KMS-11 (cell line): ENCODE data around the gene MRPS18A.

Experiments
- H2AFZ ChIP-seq: fragments of 200-600 bp; sonication (generic); 2 replicates; pipeline ENCODE4 v1.6.1; 2016; ENCODE audit warnings: antibody characterized with exemption, mixed run types, low read depth
- H3K27ac ChIP-seq: fragments of 200-600 bp; sonication (generic); 2 replicates; pipeline ENCODE4 v1.6.1; 2016; ENCODE audit warnings: mild to moderate bottlenecking, mixed run types
- H3K27me3 ChIP-seq: fragments of 200-600 bp; sonication (generic); 2 replicates; pipeline ENCODE4 v1.6.1; 2017; ENCODE audit warnings: mild to moderate bottlenecking, low read depth, mixed run types, moderate library complexity; ENCODE audit not compliant: insufficient read depth
- H3K36me3 ChIP-seq: fragments of 200-600 bp; sonication (generic); 2 replicates; pipeline ENCODE4 v1.6.1; 2017; ENCODE audit warnings: mild to moderate bottlenecking, mixed run types; ENCODE audit not compliant: insufficient read depth
- H3K4me1 ChIP-seq: fragments of 200-600 bp; sonication (generic); 2 replicates; pipeline ENCODE4 v1.6.1; 2016; ENCODE audit warnings: mild to moderate bottlenecking, low read depth, mixed run types; ENCODE audit not compliant: poor library complexity, severe bottlenecking
- H3K4me2 ChIP-seq: fragments of 200-600 bp; sonication (generic); 2 replicates; pipeline ENCODE4 v1.7.0; 2016; ENCODE audit warnings: mild to moderate bottlenecking, mixed run types
- H3K4me3 ChIP-seq: fragments of 200-600 bp; sonication (generic); IDR thresholded peaks from 2 replicates; pipeline ENCODE4 v1.6.1; 2017; ENCODE audit warnings: low read depth, low read length, mixed read lengths; ENCODE audit not compliant: insufficient read depth
- H3K79me2 ChIP-seq: fragments of 200-600 bp; sonication (generic); 2 replicates; pipeline ENCODE4 v1.6.1; 2016; ENCODE audit warnings: low read depth, mixed run types; ENCODE audit not compliant: insufficient read depth
- H3K9ac ChIP-seq: fragments of 200-600 bp; sonication (generic); 2 replicates; pipeline ENCODE4 v1.6.1; 2016; ENCODE audit warnings: mild to moderate bottlenecking, mixed run types
- H4K20me1 ChIP-seq: fragments of 200-600 bp; sonication (generic); 2 replicates; pipeline ENCODE4 v1.6.1; 2016; ENCODE audit warnings: mild to moderate bottlenecking, mixed run types; ENCODE audit not compliant: insufficient read depth
- CTCF ChIP-seq: fragments of 200-600 bp; sonication (generic); conservative IDR thresholded peaks from 2 replicates; pipeline ENCODE4 v1.6.1; 2017; ENCODE audit warnings: low read depth, mild to moderate bottlenecking, antibody characterized with exemption, low read length, moderate library complexity, mixed read lengths

Gene MRPS18A

DNA sequence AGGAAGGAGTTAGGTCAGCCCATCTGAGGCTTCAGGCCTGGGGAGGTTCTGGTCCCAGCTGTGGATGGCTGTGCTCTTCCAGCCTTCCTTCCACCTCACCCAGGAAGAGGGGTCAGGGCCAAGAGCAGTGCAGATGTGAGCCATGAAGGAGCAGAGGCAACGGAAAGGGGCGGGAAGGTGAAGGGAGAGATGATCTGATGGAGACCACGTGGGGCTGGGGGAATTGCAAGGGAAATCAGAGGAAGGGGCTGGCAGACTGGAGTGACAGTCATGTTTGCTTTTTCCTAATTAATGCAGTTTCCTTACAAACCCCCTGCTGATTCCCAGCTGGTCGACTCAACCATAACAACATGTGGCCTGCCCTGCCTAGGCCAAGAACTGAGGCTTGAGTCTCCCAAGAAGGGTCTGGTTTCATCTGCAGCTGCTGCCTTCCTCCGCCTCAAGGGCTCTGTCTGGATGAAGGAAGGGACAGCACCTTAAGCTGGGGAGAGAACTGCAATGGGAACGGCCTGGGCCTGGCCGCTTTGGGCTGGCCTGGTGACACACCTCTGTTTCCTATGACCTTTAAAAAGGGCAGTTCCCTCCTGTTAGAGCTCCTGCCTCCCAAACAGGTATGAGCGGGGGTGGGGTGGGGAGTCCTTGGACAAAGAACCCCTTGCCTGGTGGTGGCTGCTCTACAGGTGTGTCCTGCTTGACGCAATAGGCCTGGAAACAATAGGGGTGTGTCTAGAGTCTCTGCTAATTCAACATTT, 7.8 kb upstream of the MRPS18A start:
- H3K4me2 ChIP-seq = no peak overlapping the region
- no peak overlapping the region for H3K9ac ChIP-seq
- H4K20me1 ChIP-seq = no peaks in the 10 kb centered on the region
- H3K27ac ChIP-seq = no peak overlapping the region
- no peaks in the 10 kb centered on the region for H3K4me1 ChIP-seq
- H3K4me3 ChIP-seq = no peak overlapping the region
- no peaks in the 10 kb centered on the region for H3K27me3 ChIP-seq
- no peak overlapping the region for H2AFZ ChIP-seq
- H3K36me3 ChIP-seq = no peaks in the 10 kb centered on the region
- no peaks in the 10 kb centered on the region for H3K79me2 ChIP-seq
- TF ChIP-seq CTCF = no peak

GRCh38 chr6:43689421-43689820, 1.8 kb upstream of the MRPS18A start:
- Histone ChIP-seq H4K20me1 (no peaks in the 10 kb centered on the region), H3K27me3 (no peaks in the 10 kb centered on the region), H3K27ac (no peak overlapping the region), H3K4me3 (no peak overlapping the region), H3K36me3 (no peaks in the 10 kb centered on the region), H3K9ac (no peak overlapping the region), H3K4me1 (peaks cover 33% of the 10 kb centered on the region), H3K79me2 (peaks cover 29% of the 10 kb centered on the region), H2AFZ (no peak overlapping the region), H3K4me2 (no peak overlapping the region)
- no peak for TF ChIP-seq CTCF

- no peaks in the 10 kb centered on the region for H3K36me3 ChIP-seq
- no peak for TF ChIP-seq CTCF
- H3K27ac ChIP-seq = peak overlapping the region; percentile 35; the same call in 1 of the 2 replicates
- H3K4me2 ChIP-seq = peak overlapping the region; percentile 91
- H3K27me3 ChIP-seq = no peaks in the 10 kb centered on the region
- H4K20me1 ChIP-seq = no peaks in the 10 kb centered on the region; the same call in 1 of the 2 replicates
- H2AFZ ChIP-seq = peak overlapping the region; percentile 94
- H3K4me3 ChIP-seq = no peak overlapping the region
- peaks cover 43% of the 10 kb centered on the region for H3K4me1 ChIP-seq
- peak overlapping the region; percentile 73 for H3K9ac ChIP-seq
- H3K79me2 ChIP-seq = peaks cover 47% of the 10 kb centered on the region
Observed at GRCh38 chr6:43687079-43687436, 533 bp downstream of the MRPS18A start.

GRCh38 chr6:43683708-43684455, 3.7 kb downstream of the MRPS18A start:
- no peak overlapping the region for H3K27ac ChIP-seq
- peaks cover 62% of the 10 kb centered on the region for H3K79me2 ChIP-seq
- TF ChIP-seq CTCF = no peak
- H4K20me1 ChIP-seq = no peaks in the 10 kb centered on the region; the same call in 1 of the 2 replicates
- H2AFZ ChIP-seq = no peak overlapping the region
- H3K4me2 ChIP-seq = no peak overlapping the region
- H3K9ac ChIP-seq = no peak overlapping the region
- H3K27me3 ChIP-seq = no peaks in the 10 kb centered on the region
- peaks cover 43% of the 10 kb centered on the region for H3K4me1 ChIP-seq
- H3K36me3 ChIP-seq = no peaks in the 10 kb centered on the region
- H3K4me3 ChIP-seq = no peak overlapping the region
